Measurements from ENCODE around the gene SPDYE16. TPM values are rescaled to one million over a fixed set of nuclear protein-coding genes. Genes with fewer than 3 reads are reported as not detected.
"Not testable (repeated sequence)": the region's sequence is repeated elsewhere in the genome, so short reads cannot be mapped to it uniquely, and the experiment has no call there.

Gene SPDYE16
- total RNA-seq, 2 experiments from 2014 or later = 0.21 to 0.88 TPM

DNA sequence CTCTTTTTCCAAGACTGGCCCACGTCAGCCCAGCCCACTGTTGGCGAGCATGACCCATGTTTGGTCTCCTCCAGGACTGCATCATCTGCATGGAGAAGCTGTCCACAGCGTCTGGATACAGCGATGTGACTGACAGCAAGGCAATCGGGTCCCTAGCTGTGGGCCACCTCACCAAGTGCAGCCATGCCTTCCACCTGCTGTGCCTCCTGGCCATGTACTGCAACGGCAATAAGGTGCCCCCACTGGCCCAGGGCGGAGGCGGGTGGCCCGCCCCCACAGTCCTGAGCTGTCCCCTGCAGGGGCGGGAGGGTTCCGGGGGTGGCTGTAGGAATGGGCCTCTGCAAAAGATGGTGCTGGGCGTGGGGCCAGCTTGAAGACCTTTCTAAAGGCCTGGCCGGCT, 40.9 kb downstream of the SPDYE16 start:
- intact Hi-C loops (cut with micrococcal nuclease; ENCODE audit: unreplicated experiment); H3K4me1 ChIP-seq (ENCODE audit: insufficient read depth, low read length, poor library complexity, severe bottlenecking); BruUV-seq (replicated peaks); H3K27ac ChIP-seq (ENCODE audit: low read depth, low read length, poor library complexity, severe bottlenecking); H2AFZ ChIP-seq (ENCODE audit: low read length); H3K4me3 ChIP-seq (ENCODE audit: low read depth, low read length, poor library complexity, severe bottlenecking); H3K9me3 ChIP-seq (ENCODE audit: low read length); DNase-seq (ENCODE audit: low spot score); H3K4me2 ChIP-seq (ENCODE audit: low read length); H3K36me3 ChIP-seq (ENCODE audit: insufficient read depth, low read length); H3K9me2 ChIP-seq (ENCODE audit: insufficient read depth, low read length); H3K79me2 ChIP-seq (ENCODE audit: insufficient read depth, low read depth, low read length); H4K20me1 ChIP-seq (ENCODE audit: insufficient read depth, low read length); POLR2A ChIA-PET; CTCF ChIA-PET (ENCODE audit: unreplicated experiment): not testable (repeated sequence)

DNA sequence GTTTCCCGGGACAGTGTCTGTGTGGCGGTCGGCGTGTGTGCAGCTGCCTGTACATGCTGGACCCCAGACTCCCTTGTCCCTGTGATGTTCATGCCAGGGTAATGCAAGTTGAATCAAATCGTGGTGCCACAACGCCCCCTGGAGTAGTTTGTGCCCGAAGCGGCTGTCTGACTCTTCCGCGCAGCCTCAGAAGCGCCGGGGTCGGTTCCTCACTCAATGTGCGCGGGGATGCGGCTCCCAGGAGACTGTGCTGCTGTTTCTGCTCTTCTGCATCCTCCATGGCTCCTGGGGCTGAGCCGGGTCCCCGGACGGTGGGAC, 43.2 kb downstream of the SPDYE16 start:
- H3K4me2 ChIP-seq (ENCODE audit: low read length); H3K4me1 ChIP-seq (ENCODE audit: insufficient read depth, low read length, poor library complexity, severe bottlenecking); H3K9me3 ChIP-seq (ENCODE audit: low read length); intact Hi-C loops (cut with micrococcal nuclease; ENCODE audit: unreplicated experiment); H3K36me3 ChIP-seq (ENCODE audit: insufficient read depth, low read length); H3K4me3 ChIP-seq (ENCODE audit: low read depth, low read length, poor library complexity, severe bottlenecking); POLR2A ChIA-PET; CTCF ChIA-PET (ENCODE audit: unreplicated experiment); H3K27ac ChIP-seq (ENCODE audit: low read depth, low read length, poor library complexity, severe bottlenecking); H3K9me2 ChIP-seq (ENCODE audit: insufficient read depth, low read length); H4K20me1 ChIP-seq (ENCODE audit: insufficient read depth, low read length); DNase-seq (ENCODE audit: low spot score); H3K79me2 ChIP-seq (ENCODE audit: insufficient read depth, low read depth, low read length); BruUV-seq (replicated peaks); H2AFZ ChIP-seq (ENCODE audit: low read length): not testable (repeated sequence)

GRCh38 chr7:76499201-76499923, 43.7 kb downstream of the SPDYE16 start:
- H3K4me3 ChIP-seq (ENCODE audit: low read depth, low read length, poor library complexity, severe bottlenecking); BruUV-seq (replicated peaks); H3K9me2 ChIP-seq (ENCODE audit: insufficient read depth, low read length); H4K20me1 ChIP-seq (ENCODE audit: insufficient read depth, low read length); POLR2A ChIA-PET; intact Hi-C loops (cut with micrococcal nuclease; ENCODE audit: unreplicated experiment); H3K27ac ChIP-seq (ENCODE audit: low read depth, low read length, poor library complexity, severe bottlenecking); H3K36me3 ChIP-seq (ENCODE audit: insufficient read depth, low read length); DNase-seq (ENCODE audit: low spot score); H3K4me1 ChIP-seq (ENCODE audit: insufficient read depth, low read length, poor library complexity, severe bottlenecking); H3K79me2 ChIP-seq (ENCODE audit: insufficient read depth, low read depth, low read length); CTCF ChIA-PET (ENCODE audit: unreplicated experiment); H3K9me3 ChIP-seq (ENCODE audit: low read length); H3K4me2 ChIP-seq (ENCODE audit: low read length); H2AFZ ChIP-seq (ENCODE audit: low read length): not testable (repeated sequence)

- H3K36me3 ChIP-seq (ENCODE audit: insufficient read depth, low read length); H3K9me3 ChIP-seq (ENCODE audit: low read length); H3K9me2 ChIP-seq (ENCODE audit: insufficient read depth, low read length); POLR2A ChIA-PET; BruUV-seq (replicated peaks); intact Hi-C loops (cut with micrococcal nuclease; ENCODE audit: unreplicated experiment); H3K4me1 ChIP-seq (ENCODE audit: insufficient read depth, low read length, poor library complexity, severe bottlenecking); CTCF ChIA-PET (ENCODE audit: unreplicated experiment); H3K79me2 ChIP-seq (ENCODE audit: insufficient read depth, low read depth, low read length); DNase-seq (ENCODE audit: low spot score); H3K27ac ChIP-seq (ENCODE audit: low read depth, low read length, poor library complexity, severe bottlenecking); H2AFZ ChIP-seq (ENCODE audit: low read length); H3K4me2 ChIP-seq (ENCODE audit: low read length); H4K20me1 ChIP-seq (ENCODE audit: insufficient read depth, low read length); H3K4me3 ChIP-seq (ENCODE audit: low read depth, low read length, poor library complexity, severe bottlenecking): not testable (repeated sequence)
These were observed 44.4 kb downstream of the SPDYE16 start for GRCh38 chr7:76498583-76499200.

DNA sequence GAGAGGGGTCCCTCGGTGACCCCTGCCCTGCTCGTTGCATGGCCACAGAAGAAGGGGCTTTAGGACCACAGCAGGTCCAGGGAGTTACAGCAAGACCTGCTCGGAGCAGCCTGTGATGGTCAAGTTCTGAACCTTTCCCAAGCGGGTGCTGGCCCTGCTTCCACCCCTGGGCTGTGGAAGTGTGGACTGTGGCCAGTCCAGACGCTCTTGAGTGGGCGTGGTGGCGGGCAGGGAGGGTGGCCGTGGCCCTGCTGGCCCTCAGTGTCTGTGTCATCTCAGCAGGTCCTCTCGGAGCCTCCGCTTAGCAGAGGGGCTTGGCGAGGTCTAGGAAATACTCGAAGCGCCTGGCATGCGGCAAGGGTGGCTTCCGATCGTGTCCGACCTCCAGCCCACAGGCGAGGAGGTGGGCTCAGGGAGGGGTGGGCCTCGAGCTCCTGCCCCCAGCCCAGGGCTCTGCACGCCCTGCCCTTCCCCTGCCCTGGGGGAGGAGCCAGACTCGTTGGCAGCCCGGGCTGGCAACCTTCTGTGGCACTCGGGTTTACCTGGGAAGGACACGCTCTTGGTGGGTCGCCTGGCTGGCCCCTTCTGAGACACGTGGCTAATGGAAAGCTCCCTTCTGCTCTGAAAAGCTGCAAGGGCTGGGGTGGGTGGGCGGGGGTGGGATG, 45.0 kb downstream of the SPDYE16 start:
- H3K36me3 ChIP-seq (ENCODE audit: insufficient read depth, low read length); CTCF ChIA-PET (ENCODE audit: unreplicated experiment); H2AFZ ChIP-seq (ENCODE audit: low read length); H4K20me1 ChIP-seq (ENCODE audit: insufficient read depth, low read length); H3K9me3 ChIP-seq (ENCODE audit: low read length); H3K79me2 ChIP-seq (ENCODE audit: insufficient read depth, low read depth, low read length); H3K4me2 ChIP-seq (ENCODE audit: low read length); H3K27ac ChIP-seq (ENCODE audit: low read depth, low read length, poor library complexity, severe bottlenecking); POLR2A ChIA-PET; intact Hi-C loops (cut with micrococcal nuclease; ENCODE audit: unreplicated experiment); DNase-seq (ENCODE audit: low spot score); H3K4me3 ChIP-seq (ENCODE audit: low read depth, low read length, poor library complexity, severe bottlenecking); H3K9me2 ChIP-seq (ENCODE audit: insufficient read depth, low read length); H3K4me1 ChIP-seq (ENCODE audit: insufficient read depth, low read length, poor library complexity, severe bottlenecking); BruUV-seq (replicated peaks): not testable (repeated sequence)

GRCh38 chr7:76495717-76496116, 47.4 kb downstream of the SPDYE16 start:
- H3K27ac ChIP-seq (ENCODE audit: low read depth, low read length, poor library complexity, severe bottlenecking); H3K36me3 ChIP-seq (ENCODE audit: insufficient read depth, low read length); H2AFZ ChIP-seq (ENCODE audit: low read length); H3K4me1 ChIP-seq (ENCODE audit: insufficient read depth, low read length, poor library complexity, severe bottlenecking); H3K4me3 ChIP-seq (ENCODE audit: low read depth, low read length, poor library complexity, severe bottlenecking); H3K4me2 ChIP-seq (ENCODE audit: low read length); DNase-seq (ENCODE audit: low spot score); H3K79me2 ChIP-seq (ENCODE audit: insufficient read depth, low read depth, low read length); intact Hi-C loops (cut with micrococcal nuclease; ENCODE audit: unreplicated experiment); POLR2A ChIA-PET; H3K9me2 ChIP-seq (ENCODE audit: insufficient read depth, low read length); H4K20me1 ChIP-seq (ENCODE audit: insufficient read depth, low read length); H3K9me3 ChIP-seq (ENCODE audit: low read length); BruUV-seq (replicated peaks); CTCF ChIA-PET (ENCODE audit: unreplicated experiment): not testable (repeated sequence)

Data from OCI-LY7 (cell line).